ENCODE results near the gene FAM193A.

DNA sequence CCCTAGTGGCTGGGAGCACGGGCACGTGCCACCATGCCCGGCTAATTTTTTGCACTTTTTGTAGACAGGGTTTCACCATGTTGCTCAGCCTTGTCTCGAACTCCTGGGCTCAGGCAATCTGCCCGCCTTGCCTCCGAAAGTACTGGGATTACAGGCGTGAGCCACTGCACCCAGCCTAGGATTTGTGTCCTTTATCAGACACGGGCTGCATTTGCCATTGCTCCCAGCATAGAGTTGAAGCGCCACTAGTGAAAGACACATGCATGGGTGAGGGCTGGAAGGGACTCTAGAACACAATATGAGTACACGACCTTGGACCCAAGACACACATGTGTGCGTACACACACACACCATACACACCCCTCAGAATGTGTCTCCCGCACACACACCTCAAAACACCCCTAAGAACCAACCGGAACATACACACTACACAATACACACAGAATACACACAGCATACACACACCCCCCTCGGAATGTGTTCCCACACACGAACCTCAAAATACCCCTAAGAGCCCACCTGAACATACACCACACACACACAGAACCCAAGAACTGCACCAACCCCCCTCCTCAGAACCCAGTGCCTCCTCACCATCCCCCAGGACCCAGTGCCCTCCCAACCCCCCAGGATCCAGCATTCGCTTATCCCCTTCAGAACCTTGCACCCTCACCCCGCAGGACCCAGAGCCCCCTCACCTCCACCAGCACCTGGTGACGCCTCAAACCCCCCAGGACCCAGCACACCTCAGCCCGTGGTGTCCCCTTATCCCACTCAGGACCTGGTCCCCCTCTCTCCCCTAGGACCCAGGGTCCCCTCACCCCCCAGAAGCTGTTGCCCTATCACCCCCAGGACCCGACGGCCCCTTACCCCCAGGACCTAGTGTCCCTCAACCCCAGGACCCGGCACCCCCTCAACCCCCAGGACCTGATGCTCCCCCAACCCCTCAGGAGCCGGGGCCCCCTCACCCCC is 218.7 kb downstream of the FAM193A start:
- TF ChIP-seq POLR2A (IDR thresholded peaks at IDR 0.05): no peak
- TF ChIP-seq, protein P1, sequence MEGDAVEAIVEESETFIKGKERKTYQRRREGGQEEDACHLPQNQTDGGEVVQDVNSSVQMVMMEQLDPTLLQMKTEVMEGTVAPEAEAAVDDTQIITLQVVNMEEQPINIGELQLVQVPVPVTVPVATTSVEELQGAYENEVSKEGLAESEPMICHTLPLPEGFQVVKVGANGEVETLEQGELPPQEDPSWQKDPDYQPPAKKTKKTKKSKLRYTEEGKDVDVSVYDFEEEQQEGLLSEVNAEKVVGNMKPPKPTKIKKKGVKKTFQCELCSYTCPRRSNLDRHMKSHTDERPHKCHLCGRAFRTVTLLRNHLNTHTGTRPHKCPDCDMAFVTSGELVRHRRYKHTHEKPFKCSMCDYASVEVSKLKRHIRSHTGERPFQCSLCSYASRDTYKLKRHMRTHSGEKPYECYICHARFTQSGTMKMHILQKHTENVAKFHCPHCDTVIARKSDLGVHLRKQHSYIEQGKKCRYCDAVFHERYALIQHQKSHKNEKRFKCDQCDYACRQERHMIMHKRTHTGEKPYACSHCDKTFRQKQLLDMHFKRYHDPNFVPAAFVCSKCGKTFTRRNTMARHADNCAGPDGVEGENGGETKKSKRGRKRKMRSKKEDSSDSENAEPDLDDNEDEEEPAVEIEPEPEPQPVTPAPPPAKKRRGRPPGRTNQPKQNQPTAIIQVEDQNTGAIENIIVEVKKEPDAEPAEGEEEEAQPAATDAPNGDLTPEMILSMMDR (IDR thresholded peaks at IDR 0.05): no peak
